SH-SY5Y (cell line): ENCODE data around the gene COTL1.

Source experiments
- GATA2 ChIP-seq: IDR thresholded peaks from 2 replicates; pipeline ENCODE4 v1.6.1; 2011; ENCODE audit warnings: mild to moderate bottlenecking, low read depth, low read length
- GATA3 ChIP-seq: IDR thresholded peaks from 2 replicates; pipeline ENCODE4 v1.6.1; 2011; ENCODE audit warnings: low read depth, mild to moderate bottlenecking, low read length, moderate library complexity

Gene COTL1

GRCh38 chr16:84565669-84566495 is 52.0 kb downstream of the COTL1 start:
- TF ChIP-seq GATA3 (no peak), GATA2 (no peak)

GRCh38 chr16:84563786-84564420 is 54.0 kb downstream of the COTL1 start:
- TF ChIP-seq GATA3 = no peak
- no peak for TF ChIP-seq GATA2

GRCh38 chr16:84563064-84563715 is 54.7 kb downstream of the COTL1 start:
- TF ChIP-seq GATA2 (no peak), GATA3 (no peak)

GRCh38 chr16:84562174-84562815 is 55.6 kb downstream of the COTL1 start:
- no peak for TF ChIP-seq GATA2
- no peak for TF ChIP-seq GATA3

- TF ChIP-seq GATA2 (no peak), GATA3 (no peak)
Observed at GRCh38 chr16:84561291-84561690, 56.6 kb downstream of the COTL1 start.

GRCh38 chr16:84560269-84560668 is 57.6 kb downstream of the COTL1 start:
- TF ChIP-seq GATA3 = no peak
- no peak for TF ChIP-seq GATA2

GRCh38 chr16:84559311-84559932 is 58.5 kb downstream of the COTL1 start:
- no peak for TF ChIP-seq GATA2
- TF ChIP-seq GATA3 = no peak

- TF ChIP-seq GATA2 (no peak), GATA3 (no peak)
Observed at GRCh38 chr16:84557504-84557903, 60.4 kb downstream of the COTL1 start.

- no peak for TF ChIP-seq GATA3
- TF ChIP-seq GATA2 = no peak
Observed at GRCh38 chr16:84557059-84557458, 60.8 kb downstream of the COTL1 start.

- TF ChIP-seq GATA2 (no peak), GATA3 (no peak)
Observed at GRCh38 chr16:84555418-84556196, 62.3 kb downstream of the COTL1 start.

GRCh38 chr16:84554627-84555328 is 63.1 kb downstream of the COTL1 start:
- no peak for TF ChIP-seq GATA3
- no peak for TF ChIP-seq GATA2

GRCh38 chr16:84553873-84554399 is 63.9 kb downstream of the COTL1 start:
- no peak for TF ChIP-seq GATA2
- TF ChIP-seq GATA3 = no peak
